Activated naive CD8-positive, alpha-beta T cell treated with anti-CD3 and anti-CD28 coated beads for 36 hours (primary cell): ENCODE data around the gene CCDC14. TPM values are rescaled to one million over a fixed set of nuclear protein-coding genes. Genes with fewer than 3 reads are reported as not detected.

Source experiments
- DNase-seq: peaks from one replicate; pipeline ENCODE4 v3.0.0; 2021
- H3K27ac Mint-ChIP-seq: one replicate; pipeline ENCODE4 v1.8.0; 2022; ENCODE audit warnings: mild to moderate bottlenecking, moderate library complexity, mixed read lengths
- H3K27me3 Mint-ChIP-seq: one replicate; pipeline ENCODE4 v1.8.0; 2022; ENCODE audit warnings: mild to moderate bottlenecking, mixed read lengths
- H3K36me3 Mint-ChIP-seq: one replicate; pipeline ENCODE4 v1.8.0; 2021; ENCODE audit warnings: mild to moderate bottlenecking, mixed read lengths
- H3K4me1 Mint-ChIP-seq: one replicate; pipeline ENCODE4 v1.8.0; 2021; ENCODE audit warnings: mixed read lengths
- H3K4me3 Mint-ChIP-seq: one replicate; pipeline ENCODE4 v1.8.0; 2022; ENCODE audit warnings: mild to moderate bottlenecking, moderate library complexity, mixed read lengths
- H3K9me3 Mint-ChIP-seq: one replicate; pipeline ENCODE4 v1.8.0; 2022; ENCODE audit warnings: mixed read lengths
- total RNA-seq, 2 experiments: library from RNA; stranded (reverse); gene quantifications; one replicate each; pipeline ENCODE4 v1.2.3, GENCODE V29; 2021

The CCDC14 gene
- total RNA-seq, 2 experiments from 2014 or later = 36.3 to 40.5 TPM

DNA sequence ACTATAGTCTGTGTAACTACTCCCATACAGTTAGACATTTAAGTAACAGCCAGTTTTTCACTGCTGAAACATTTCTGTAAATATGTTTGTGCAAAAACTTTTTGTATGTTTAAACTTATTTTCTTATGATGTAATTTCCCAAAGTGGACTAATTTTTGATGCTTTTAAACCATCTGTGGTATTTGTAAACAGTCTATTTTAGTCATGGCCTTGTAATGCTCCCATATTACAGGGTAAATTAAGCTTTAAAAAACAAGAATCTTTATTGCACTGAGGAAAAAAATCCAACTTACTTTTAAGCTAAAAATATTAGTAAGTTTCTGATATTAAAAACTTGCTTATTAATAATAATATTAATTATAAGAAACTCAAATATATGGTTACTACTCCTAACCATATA is 13.5 kb downstream of the CCDC14 start:
- H3K4me3 Mint-ChIP-seq = no peak overlapping the region
- no peaks in the 10 kb centered on the region for H3K9me3 Mint-ChIP-seq
- H3K36me3 Mint-ChIP-seq = peaks cover 28% of the 10 kb centered on the region
- no peak overlapping the region for H3K27ac Mint-ChIP-seq
- no peaks in the 10 kb centered on the region for H3K27me3 Mint-ChIP-seq
- no peak for DNase-seq
- H3K4me1 Mint-ChIP-seq = no peaks in the 10 kb centered on the region

DNA sequence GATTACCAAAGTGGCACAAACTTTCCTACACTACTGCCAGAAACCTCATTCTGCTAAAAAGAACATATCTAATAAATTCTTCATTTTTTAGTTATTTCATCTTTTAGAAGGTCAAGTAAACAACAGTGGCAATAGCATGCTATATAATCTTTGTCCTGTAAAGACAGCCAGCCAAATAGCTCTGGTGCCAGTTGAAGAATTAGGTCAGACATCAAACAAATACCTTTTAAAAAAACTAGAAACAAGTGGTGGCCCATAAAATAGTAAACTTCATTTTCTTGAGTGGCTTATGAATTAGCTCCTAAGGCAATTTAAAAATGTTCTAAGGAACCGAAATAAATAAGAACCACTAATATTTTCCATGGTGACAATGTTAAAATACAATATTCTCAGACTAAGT is 19.5 kb downstream of the CCDC14 start:
- Mint-ChIP-seq H3K27ac (no peak overlapping the region), H3K9me3 (no peaks in the 10 kb centered on the region), H3K27me3 (no peaks in the 10 kb centered on the region), H3K4me3 (no peak overlapping the region), H3K4me1 (no peaks in the 10 kb centered on the region), H3K36me3 (peaks cover 26% of the 10 kb centered on the region)
- DNase-seq = no peak

DNA sequence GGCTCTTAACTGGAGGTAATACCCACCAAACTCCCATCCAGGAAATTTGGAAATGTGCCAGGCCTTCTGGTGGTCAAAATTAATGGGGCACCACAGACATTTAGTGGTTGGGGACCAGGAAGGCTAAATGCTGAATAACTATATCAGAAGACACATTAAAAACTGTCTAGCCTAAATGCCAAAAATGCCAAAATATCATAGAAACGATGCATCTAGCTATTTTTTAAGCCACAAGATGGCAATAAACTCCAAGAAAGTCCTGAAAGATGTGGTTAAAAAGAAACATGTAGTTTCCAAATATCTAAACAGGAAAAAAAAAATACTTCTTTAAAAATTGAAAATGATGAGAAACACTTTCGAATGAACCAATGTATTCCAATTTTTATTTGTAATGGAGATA is 19.9 kb downstream of the CCDC14 start:
- DNase-seq = no peak
- no peak overlapping the region for H3K4me3 Mint-ChIP-seq
- H3K27ac Mint-ChIP-seq = no peak overlapping the region
- no peaks in the 10 kb centered on the region for H3K27me3 Mint-ChIP-seq
- H3K9me3 Mint-ChIP-seq = no peaks in the 10 kb centered on the region
- H3K4me1 Mint-ChIP-seq = no peaks in the 10 kb centered on the region
- H3K36me3 Mint-ChIP-seq = peaks cover 26% of the 10 kb centered on the region

DNA sequence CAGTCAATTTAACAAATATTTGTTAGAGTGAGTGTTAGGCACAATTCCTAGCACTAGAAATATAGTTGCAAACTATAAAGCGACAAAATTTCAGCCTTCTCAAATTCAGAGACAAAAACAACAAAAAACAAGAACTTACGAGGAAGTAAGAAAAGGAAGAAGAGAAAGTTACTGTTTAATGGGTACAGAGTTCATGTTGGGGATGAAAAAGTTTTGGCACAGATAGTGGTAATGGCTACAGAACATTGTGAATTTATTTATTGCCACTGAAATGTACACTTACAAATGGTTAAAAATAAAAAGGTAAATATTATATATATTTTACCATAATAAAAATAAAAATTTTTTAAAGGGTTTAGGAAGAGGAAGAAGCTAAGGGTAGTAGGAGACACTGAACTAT is 21.3 kb downstream of the CCDC14 start:
- Mint-ChIP-seq H3K27ac (no peak overlapping the region), H3K4me3 (no peak overlapping the region), H3K36me3 (peaks cover 26% of the 10 kb centered on the region), H3K4me1 (no peaks in the 10 kb centered on the region), H3K9me3 (no peaks in the 10 kb centered on the region), H3K27me3 (no peaks in the 10 kb centered on the region)
- DNase-seq = no peak

DNA sequence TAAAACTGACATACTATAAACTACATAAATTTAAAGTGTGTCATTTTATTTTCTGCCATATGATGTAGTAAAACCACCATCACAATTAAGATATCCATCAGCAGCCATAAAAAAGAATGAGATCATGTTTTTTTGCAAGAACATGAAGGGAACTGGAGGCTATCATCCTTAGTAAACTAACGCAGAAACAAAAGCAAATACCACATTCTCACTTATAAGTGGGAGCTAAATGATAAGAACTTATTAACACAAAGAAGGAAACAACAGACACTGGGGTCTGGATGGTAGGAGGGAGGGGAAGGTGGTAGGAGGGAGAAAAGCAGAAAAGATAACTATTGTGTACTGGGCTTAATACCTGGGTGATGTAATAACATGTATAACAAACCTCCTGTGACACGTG is 24.6 kb downstream of the CCDC14 start:
- no peaks in the 10 kb centered on the region for H3K9me3 Mint-ChIP-seq
- H3K4me3 Mint-ChIP-seq = no peak overlapping the region
- H3K4me1 Mint-ChIP-seq = no peaks in the 10 kb centered on the region
- no peak for DNase-seq
- H3K27ac Mint-ChIP-seq = no peak overlapping the region
- peaks cover 29% of the 10 kb centered on the region for H3K36me3 Mint-ChIP-seq
- H3K27me3 Mint-ChIP-seq = no peaks in the 10 kb centered on the region

DNA sequence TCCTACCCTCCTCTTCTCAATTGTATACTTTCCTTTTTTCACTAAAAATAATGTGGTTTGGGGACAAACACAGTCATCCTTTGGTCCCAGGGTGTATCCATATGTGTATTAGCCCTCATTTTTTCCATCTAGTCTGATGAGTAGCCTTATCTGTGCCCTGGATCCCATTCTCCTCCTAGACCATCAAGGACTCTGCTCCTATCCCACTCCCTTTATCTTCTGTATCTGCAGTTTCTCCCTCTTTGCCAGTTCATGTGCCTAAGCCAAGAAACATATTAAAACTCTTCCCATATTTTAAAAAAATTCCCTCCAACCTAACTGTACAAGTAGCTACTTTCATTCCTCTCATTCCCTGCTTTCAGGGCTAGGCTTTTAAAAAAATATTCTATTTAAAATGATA is 25.2 kb downstream of the CCDC14 start:
- Mint-ChIP-seq H3K4me3 (no peak overlapping the region), H3K27ac (no peak overlapping the region), H3K36me3 (peaks cover 29% of the 10 kb centered on the region), H3K4me1 (no peaks in the 10 kb centered on the region), H3K27me3 (no peaks in the 10 kb centered on the region), H3K9me3 (no peaks in the 10 kb centered on the region)
- no peak for DNase-seq

DNA sequence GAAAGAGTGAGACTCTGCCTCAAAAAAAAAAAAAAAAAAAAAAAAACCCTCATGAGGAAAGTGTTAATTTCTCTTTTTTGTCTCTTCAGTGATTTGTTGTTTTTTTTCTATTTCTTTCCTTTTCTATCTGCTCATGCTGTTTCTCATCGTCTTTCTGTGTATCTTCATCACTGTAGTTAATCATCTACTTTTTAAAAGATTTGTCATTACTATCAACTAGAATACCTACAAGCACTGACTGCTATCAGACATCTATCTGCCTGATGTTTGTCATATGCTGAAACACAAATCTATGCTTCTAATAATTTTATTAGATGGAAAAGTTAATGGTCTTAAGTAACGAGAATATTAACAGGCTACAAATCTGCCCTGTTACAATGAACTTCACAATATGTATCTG is 26.8 kb downstream of the CCDC14 start:
- no peak overlapping the region for H3K27ac Mint-ChIP-seq
- H3K4me3 Mint-ChIP-seq = no peak overlapping the region
- H3K4me1 Mint-ChIP-seq = no peaks in the 10 kb centered on the region
- H3K27me3 Mint-ChIP-seq = no peaks in the 10 kb centered on the region
- no peaks in the 10 kb centered on the region for H3K9me3 Mint-ChIP-seq
- peaks cover 27% of the 10 kb centered on the region for H3K36me3 Mint-ChIP-seq
- no peak for DNase-seq

DNA sequence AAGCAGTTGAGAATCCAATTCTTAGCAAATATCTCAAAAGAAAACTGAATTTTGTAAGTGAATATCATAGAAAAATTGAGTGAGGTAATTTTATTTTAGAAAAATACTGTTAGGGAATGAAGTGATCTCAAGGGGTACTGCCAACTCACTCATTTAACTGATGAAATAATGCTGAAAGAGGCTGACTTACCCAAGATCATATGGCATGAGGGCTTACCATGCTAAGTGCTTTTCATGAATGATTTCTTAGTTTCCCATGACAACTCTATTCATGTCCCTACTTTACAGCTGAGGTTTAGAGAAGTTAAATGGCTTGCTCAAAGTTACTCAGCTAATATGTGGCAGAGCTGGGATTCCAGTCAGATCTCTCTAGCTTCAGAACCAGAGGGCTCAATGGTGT is 30.6 kb downstream of the CCDC14 start:
- H3K4me1 Mint-ChIP-seq = no peaks in the 10 kb centered on the region
- peaks cover 40% of the 10 kb centered on the region for H3K36me3 Mint-ChIP-seq
- no peaks in the 10 kb centered on the region for H3K27me3 Mint-ChIP-seq
- no peak overlapping the region for H3K27ac Mint-ChIP-seq
- H3K4me3 Mint-ChIP-seq = no peak overlapping the region
- no peaks in the 10 kb centered on the region for H3K9me3 Mint-ChIP-seq
- no peak for DNase-seq

DNA sequence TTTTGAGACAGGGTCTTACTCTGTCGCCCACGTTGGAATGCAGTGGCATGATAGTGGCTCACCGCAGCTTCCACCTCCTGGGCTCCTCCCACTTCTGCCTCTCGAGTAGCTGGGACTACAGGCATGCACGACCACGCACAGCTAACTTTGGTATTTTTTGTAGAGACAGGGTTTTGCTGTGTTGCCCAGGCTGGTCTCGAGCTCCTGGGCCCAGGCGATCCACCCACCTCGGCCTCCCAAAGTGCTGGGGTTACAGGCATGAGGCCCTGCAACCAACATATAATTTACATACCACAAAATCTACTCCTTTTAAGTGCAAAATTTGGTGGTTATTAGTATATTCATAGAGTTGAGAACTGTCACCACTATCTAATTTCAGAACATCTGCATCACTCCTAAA is 31.7 kb downstream of the CCDC14 start:
- peaks cover 50% of the 10 kb centered on the region for H3K36me3 Mint-ChIP-seq
- H3K4me3 Mint-ChIP-seq = no peak overlapping the region
- no peak for DNase-seq
- no peak overlapping the region for H3K27ac Mint-ChIP-seq
- peaks cover 2% of the 10 kb centered on the region for H3K9me3 Mint-ChIP-seq
- no peaks in the 10 kb centered on the region for H3K4me1 Mint-ChIP-seq
- H3K27me3 Mint-ChIP-seq = no peaks in the 10 kb centered on the region

DNA sequence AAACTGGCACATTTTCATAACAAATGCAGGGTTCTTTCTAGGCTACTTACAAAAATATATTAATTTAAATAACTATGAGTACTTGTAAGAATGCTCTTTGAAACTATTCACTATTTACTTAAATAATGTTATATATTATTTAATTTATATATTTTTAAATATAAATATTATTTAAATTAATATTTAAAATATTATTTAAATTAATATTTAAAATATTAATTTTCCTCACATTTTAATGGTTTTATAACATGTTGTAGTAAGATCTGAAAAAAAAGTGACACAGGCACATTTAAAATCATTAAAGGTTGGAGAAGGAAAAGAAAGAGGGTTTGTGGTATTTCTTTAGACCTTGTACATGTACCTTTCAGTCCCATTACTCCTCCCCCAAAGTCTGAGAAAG is 34.6 kb downstream of the CCDC14 start:
- peaks cover 25% of the 10 kb centered on the region for H3K9me3 Mint-ChIP-seq
- no peak overlapping the region for H3K4me3 Mint-ChIP-seq
- H3K27me3 Mint-ChIP-seq = no peaks in the 10 kb centered on the region
- no peaks in the 10 kb centered on the region for H3K4me1 Mint-ChIP-seq
- no peak overlapping the region for H3K27ac Mint-ChIP-seq
- DNase-seq = no peak
- H3K36me3 Mint-ChIP-seq = peaks cover 64% of the 10 kb centered on the region

DNA sequence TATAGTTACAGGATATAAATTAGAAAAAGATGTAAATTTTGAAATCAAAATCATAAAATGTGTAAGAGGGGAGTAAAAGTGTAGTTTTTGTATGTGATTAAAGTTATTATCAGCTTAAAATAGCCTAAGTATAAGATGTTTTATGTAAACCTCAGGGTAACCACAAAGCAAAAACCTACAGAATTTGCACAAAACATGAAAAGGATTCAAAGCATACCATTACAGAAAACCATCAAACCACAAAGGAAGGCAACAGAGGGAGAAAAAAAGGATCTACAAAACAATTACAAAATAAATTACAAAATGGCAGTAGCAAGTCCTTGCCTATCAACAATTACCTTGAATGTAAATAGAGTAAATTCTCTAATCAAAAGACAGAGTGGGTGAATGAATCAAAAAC is 40.2 kb downstream of the CCDC14 start:
- H3K4me3 Mint-ChIP-seq = no peak overlapping the region
- H3K27ac Mint-ChIP-seq = no peak overlapping the region

DNA sequence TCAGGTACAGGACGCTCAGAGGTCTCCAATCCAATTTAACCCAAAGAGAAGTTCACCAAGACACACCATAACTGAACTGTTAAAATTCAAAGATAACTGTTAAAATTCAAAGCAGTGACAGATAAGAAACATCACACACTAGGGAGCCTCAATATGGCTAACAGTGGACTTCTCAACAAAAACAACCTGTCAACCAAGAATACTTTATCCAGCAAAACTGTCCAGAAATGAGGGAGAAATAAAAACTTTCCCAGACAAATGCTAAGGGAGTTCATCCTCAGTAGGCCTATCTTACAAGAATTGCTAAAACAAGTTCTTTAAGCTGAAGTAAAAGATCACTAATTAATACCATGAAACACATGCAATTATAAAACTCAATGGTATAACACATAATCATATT is 40.6 kb downstream of the CCDC14 start:
- Mint-ChIP-seq H3K36me3 (peaks cover 71% of the 10 kb centered on the region), H3K4me1 (no peaks in the 10 kb centered on the region), H3K27ac (no peak overlapping the region), H3K4me3 (no peak overlapping the region), H3K9me3 (peaks cover 40% of the 10 kb centered on the region), H3K27me3 (no peaks in the 10 kb centered on the region)
- no peak for DNase-seq

More for the DNA sequence above, 40.2 kb downstream of the CCDC14 start:
- Mint-ChIP-seq H3K36me3 (peaks cover 73% of the 10 kb centered on the region), H3K4me1 (no peaks in the 10 kb centered on the region), H3K9me3 (peaks cover 40% of the 10 kb centered on the region), H3K27me3 (no peaks in the 10 kb centered on the region)
- DNase-seq = no peak

DNA sequence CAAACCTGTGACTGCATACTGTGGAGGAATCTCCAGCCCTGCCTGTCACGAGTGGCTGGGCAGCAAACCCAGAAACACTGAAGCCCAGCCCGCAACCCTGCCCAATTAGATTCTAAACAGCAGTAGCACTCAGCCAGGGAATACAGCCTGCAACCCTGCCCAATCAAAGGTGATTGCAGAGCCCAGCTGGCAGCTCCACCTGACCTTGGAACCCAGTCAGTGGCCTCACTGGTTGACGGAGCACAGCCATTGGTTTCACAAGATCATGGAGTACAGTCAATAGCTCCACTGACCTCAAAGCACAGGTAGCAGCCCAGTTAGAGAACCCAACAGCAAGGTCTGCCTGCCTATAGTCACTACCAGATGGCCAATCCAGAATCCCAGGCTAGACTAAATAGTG is 41.7 kb downstream of the CCDC14 start:
- Mint-ChIP-seq H3K27ac (no peak overlapping the region), H3K4me1 (no peaks in the 10 kb centered on the region), H3K36me3 (peaks cover 67% of the 10 kb centered on the region), H3K9me3 (peaks cover 38% of the 10 kb centered on the region), H3K27me3 (no peaks in the 10 kb centered on the region), H3K4me3 (no peak overlapping the region)
- no peak for DNase-seq

DNA sequence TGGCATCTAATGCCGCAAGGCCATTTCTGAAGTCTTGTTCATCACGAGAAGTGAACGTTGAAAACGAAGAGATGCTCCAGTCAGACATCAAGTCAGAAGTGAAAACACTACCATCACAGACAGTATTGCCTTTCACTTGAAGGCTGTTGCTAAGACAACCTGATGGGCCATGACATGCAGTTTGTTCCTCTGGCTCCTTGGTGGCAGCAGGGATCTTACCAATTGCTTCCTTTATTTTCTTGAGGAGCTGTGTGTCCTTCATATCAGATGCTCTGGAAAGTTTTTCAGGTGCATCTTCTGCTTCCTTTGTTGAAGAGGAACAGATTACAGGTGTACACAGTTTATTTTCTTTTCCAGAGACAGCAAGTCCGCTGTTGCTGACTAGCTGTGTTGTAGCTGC is 46.2 kb downstream of the CCDC14 start:
- Mint-ChIP-seq H3K4me3 (no peak overlapping the region), H3K36me3 (peaks cover 26% of the 10 kb centered on the region), H3K9me3 (no peaks in the 10 kb centered on the region), H3K4me1 (no peaks in the 10 kb centered on the region), H3K27ac (no peak overlapping the region), H3K27me3 (no peaks in the 10 kb centered on the region)
- DNase-seq = no peak

DNA sequence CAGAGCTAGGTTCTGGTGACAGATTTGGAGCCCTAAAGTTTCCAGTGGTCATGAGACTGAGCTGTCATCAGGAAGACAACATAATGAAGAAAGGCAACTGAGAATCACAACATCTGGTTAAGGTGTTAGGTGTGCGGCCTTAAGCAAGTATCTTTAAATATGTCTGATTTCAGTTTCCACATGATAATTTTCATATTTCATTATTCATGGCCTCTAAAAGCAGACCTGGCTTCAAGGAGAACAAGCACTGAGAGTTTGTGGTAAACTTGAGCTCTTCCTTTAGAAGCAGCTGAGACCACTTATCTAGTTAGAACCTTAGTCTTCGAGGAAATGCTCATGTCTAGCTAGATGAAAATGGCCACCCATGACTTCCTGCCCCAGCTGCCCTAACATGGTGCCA is 51.2 kb downstream of the CCDC14 start:
- DNase-seq = no peak
- Mint-ChIP-seq H3K27ac (no peak overlapping the region), H3K27me3 (no peaks in the 10 kb centered on the region), H3K9me3 (no peaks in the 10 kb centered on the region), H3K36me3 (peaks cover 3% of the 10 kb centered on the region), H3K4me1 (no peaks in the 10 kb centered on the region), H3K4me3 (no peak overlapping the region)

DNA sequence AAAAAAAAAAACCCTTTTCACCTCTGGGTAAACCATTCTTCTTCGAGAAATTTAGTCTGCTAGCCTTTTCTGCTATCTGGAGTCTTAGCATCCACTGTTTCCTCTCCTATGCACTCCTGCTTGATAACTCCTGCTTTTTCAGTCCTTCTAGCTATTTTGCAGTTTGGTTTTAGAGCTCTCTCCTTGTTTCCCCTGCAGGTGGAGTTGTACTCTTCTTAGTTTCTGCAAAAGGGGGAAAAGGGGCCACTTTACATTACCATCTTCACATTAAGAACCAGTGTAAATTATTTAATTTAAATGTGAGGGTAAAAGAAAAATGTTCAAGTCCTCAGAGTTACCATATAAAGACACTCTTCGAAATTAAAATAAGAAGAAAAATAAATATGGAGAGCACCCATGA is 53.3 kb downstream of the CCDC14 start:
- Mint-ChIP-seq H3K27me3 (no peaks in the 10 kb centered on the region), H3K27ac (no peak overlapping the region), H3K4me1 (no peaks in the 10 kb centered on the region), H3K9me3 (no peaks in the 10 kb centered on the region), H3K4me3 (no peak overlapping the region), H3K36me3 (peaks cover 1% of the 10 kb centered on the region)
- no peak for DNase-seq

DNA sequence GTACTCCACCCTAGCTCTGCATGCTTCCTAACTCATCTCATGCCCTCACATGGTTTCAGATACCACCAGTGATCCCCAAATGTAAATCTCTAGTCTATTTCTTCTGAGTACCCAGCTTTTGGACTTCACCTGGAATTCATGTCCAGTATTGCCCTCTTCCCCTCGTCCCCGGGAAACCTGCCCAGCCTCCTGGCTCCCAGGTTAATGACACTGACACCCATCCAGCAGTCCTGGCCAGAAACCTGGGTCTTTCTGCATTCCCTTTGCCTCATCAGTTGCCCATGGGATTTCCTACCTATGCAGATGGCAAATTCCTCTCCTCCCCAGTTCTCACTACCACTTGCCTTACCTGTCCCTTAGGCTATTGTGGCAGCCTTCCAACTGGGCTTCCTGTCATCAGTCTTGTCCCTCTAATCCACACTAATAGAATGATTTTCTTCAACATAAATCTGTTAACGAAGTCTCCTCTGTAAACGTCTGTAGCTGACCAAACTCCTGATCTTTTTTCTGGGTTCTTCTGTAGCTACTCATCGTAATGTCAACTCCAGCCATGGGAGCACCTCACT is 61.6 kb downstream of the CCDC14 start:
- DNase-seq = no peak
- Mint-ChIP-seq H3K27me3 (peaks cover 14% of the 10 kb centered on the region), H3K4me3 (no peak overlapping the region), H3K4me1 (no peaks in the 10 kb centered on the region), H3K36me3 (no peaks in the 10 kb centered on the region), H3K9me3 (no peaks in the 10 kb centered on the region), H3K27ac (no peak overlapping the region)
